Measurements from ENCODE around the gene MGA.

MGA gene

GRCh38 chr15:41689083-41689482 is 28.9 kb downstream of the MGA start:
- no peak overlapping the region for H3K4me3 ChIP-seq (ENCODE audit: low read depth, low read length)
- TF ChIP-seq CTCF (IDR thresholded peaks at IDR 0.05; ENCODE audit: low read depth, low read length, missing control alignments) = no peak

DNA sequence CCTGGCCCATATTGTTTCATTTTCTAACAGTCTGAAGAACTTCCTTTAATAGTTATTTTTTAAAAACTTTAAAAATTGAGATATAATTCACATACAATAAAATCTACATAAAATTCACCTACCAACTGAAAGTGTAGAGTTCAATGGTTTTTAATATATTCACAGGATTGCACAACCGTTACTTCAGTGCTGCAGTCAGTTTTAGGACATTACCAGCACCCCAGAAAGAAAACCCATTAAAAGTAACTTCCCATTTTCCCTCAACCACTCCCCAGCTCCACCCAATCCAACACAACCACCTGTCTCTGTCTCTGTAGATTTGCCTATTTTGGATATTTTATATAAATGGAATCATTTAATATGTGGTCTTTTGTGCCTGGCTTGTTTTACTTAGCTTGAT is 29.6 kb downstream of the MGA start:
- TF ChIP-seq CTCF (IDR thresholded peaks at IDR 0.05; ENCODE audit: low read depth, low read length, missing control alignments) = no peak
- DNase-seq (ENCODE audit: low read depth) = no peak

More at GRCh38 chr15:41689083-41689482, 28.9 kb downstream of the MGA start:
- no peak for DNase-seq (ENCODE audit: low read depth)

GRCh38 chr15:41690636-41691035 is 30.4 kb downstream of the MGA start:
- DNase-seq (ENCODE audit: low read depth) = no peak
- H3K4me3 ChIP-seq (ENCODE audit: low read depth, low read length) = no peak overlapping the region
- no peak for TF ChIP-seq CTCF (IDR thresholded peaks at IDR 0.05; ENCODE audit: low read depth, low read length, missing control alignments)

More for the DNA sequence above, 29.6 kb downstream of the MGA start:
- no peak overlapping the region for H3K4me3 ChIP-seq (ENCODE audit: low read depth, low read length)

DNA sequence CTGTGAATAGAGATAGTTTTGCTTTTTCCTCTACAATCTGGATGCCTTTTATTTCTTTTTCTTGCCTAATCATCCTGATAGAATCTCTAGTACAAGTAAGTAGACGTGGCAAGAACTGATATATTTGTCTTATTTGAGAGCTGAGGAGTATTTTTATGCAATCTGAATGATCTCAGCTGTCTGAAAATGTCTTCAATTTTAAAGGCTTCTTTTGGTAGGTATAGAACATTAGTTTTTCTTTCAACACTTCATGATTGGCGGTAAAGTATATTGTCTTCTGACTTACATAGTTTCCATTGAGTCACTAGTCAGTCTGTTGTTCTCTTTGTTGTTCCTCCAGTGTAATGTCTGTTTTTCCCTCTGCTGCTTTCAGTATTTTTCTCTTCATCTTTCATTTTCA is 31.3 kb downstream of the MGA start:
- no peak for DNase-seq (ENCODE audit: low read depth)
- no peak for TF ChIP-seq CTCF (IDR thresholded peaks at IDR 0.05; ENCODE audit: low read depth, low read length, missing control alignments)
- H3K4me3 ChIP-seq (ENCODE audit: low read depth, low read length) = no peak overlapping the region

DNA sequence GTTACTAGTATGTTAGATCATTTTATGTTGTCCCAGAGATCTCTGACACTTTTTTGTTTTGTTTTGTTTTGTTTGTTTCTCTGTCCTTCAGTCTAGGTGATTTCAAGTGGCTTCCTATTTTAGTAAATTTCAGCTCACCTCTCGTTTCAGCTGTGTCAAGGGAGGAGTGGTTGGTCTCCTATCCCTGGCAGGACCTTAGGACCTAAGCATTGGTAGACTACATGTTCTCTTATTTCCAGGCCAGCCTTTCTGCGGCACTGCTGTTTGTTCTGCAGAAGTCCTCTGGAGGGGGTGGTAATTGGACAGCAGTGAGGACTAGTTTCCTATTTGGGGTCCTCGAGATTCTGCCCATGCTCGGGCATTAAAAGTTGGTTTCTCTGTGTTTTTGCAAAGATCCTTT is 31.8 kb downstream of the MGA start:
- TF ChIP-seq CTCF (IDR thresholded peaks at IDR 0.05; ENCODE audit: low read depth, low read length, missing control alignments) = no peak
- no peak overlapping the region for H3K4me3 ChIP-seq (ENCODE audit: low read depth, low read length)
- DNase-seq (ENCODE audit: low read depth) = no peak

DNA sequence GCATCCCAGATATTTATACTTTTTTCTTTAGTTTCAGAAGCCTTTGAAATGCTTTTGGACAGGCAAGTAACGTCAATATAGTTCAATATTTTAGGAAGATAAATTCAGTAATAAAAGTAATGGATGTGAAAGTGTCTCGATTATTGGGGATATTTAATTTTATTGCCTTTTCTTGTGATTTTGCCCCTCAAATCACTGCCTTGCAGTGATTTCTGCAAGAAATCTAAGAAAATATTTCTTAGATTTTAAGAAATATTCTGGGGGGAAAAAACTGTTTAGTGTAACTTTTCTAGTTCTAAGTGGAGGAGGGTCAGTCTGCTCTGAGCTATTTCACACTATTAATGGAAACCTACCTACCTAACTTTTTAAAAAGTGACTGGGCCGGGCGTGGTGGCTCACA is 33.6 kb downstream of the MGA start:
- no peak overlapping the region for H3K4me3 ChIP-seq (ENCODE audit: low read depth, low read length)
- no peak for DNase-seq (ENCODE audit: low read depth)
- TF ChIP-seq CTCF (IDR thresholded peaks at IDR 0.05; ENCODE audit: low read depth, low read length, missing control alignments) = no peak

DNA sequence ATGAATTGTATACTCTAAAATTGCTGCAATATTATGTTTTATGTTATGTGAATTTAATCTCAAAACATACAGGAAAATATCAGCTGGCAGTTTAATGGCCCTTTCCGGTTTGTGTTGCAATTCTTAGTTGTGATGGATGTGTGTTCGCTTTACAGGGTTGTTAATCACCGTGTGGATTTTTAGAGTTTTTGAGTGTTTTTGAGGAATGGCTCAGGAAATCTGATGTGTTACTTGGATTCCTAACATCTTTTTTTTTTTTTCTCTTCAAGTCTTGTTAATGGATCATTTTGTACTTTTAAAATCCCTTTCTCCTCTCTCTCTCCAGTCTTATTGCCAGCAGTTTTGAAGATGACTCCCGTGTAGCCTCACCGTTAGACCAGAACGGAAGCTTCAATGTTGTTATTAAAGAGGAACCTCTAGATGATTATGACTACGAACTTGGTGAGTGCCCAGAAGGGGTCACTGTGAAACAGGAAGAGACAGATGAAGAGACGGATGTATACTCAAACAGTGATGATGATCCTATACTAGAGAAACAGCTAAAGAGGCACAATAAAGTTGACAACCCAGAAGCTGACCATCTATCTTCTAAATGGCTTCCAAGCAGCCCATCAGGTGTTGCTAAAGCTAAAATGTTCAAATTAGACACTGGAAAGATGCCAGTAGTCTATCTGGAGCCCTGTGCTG is 35.7 kb downstream of the MGA start:
- peak; percentile 48 for TF ChIP-seq CTCF (IDR thresholded peaks at IDR 0.05; ENCODE audit: low read depth, low read length, missing control alignments)
- peak; percentile 55 for DNase-seq (ENCODE audit: low read depth)
- H3K4me3 ChIP-seq (ENCODE audit: low read depth, low read length) = no peak overlapping the region

Measured in GM12864 (cell line).